ENCODE measurements around the gene RUNX3. TPM values are rescaled to one million over a fixed set of nuclear protein-coding genes. Genes with fewer than 3 reads are reported as not detected.

The RUNX3 gene
- total and polyA plus RNA-seq, 2 of the 8 experiments (the other 6 are each of a cell fraction or from before 2014, with no cell fraction given) = 0.62 to 0.82 TPM

- Histone ChIP-seq H3K79me1 (ENCODE audit: low read depth, low read length) (no peaks in the 10 kb centered on the region), H3K23ac (ENCODE audit: insufficient read length) (no peak overlapping the region), H3K56ac (replicated peaks; ENCODE audit: insufficient read length, low read depth, low read length) (no peak overlapping the region), H3K79me2 (ENCODE audit: control insufficient read depth in 1 of 2, insufficient read depth in 2 of 2, low read length in 2 of 2) (no peaks in the 10 kb centered on the region), H3K4me3 (ENCODE audit: extremely low read depth in 1 of 4, insufficient read depth in 2 of 4, low read depth in 3 of 4, low read length in 4 of 4) (no peak overlapping the region), H2BK120ac (replicated peaks; ENCODE audit: low read depth, low read length) (no peak overlapping the region), H4K91ac (replicated peaks; ENCODE audit: insufficient read length, low read length) (no peak overlapping the region), H3K14ac (ENCODE audit: insufficient read length) (no peak overlapping the region), H2BK15ac (ENCODE audit: low read length) (no peak overlapping the region), H3K9me3 (ENCODE audit: insufficient read depth in 2 of 2, low read depth in 1 of 2, low read length in 1 of 2) (peaks cover 13 to 24% of the 10 kb centered on the region in 2 experiments), H4K20me1 (replicated peaks in 1 of 2; ENCODE audit: control insufficient read depth in 1 of 2, insufficient read depth in 2 of 2, low read length in 2 of 2) (no peaks in the 10 kb centered on the region), H3K18ac (ENCODE audit: extremely low read depth, low read length) (no peak overlapping the region), H3K27me3 (replicated peaks in 1 of 4; ENCODE audit: control insufficient read depth in 3 of 4, extremely low read depth in 1 of 4, insufficient read depth in 3 of 4, low read length in 3 of 4) (no peaks in the 10 kb centered on the region), H2BK5ac (ENCODE audit: low read depth, low read length) (no peak overlapping the region), H4K8ac (ENCODE audit: extremely low read depth, insufficient read depth, low read length) (no peak overlapping the region), H3K9ac (replicated peaks in 1 of 4; ENCODE audit: extremely low read depth in 1 of 4, low read depth in 3 of 4, low read length in 3 of 4) (no peak overlapping the region), H2AFZ (ENCODE audit: low read length) (no peak overlapping the region), H3K4me1 (replicated peaks in 1 of 4; ENCODE audit: control insufficient read depth in 3 of 4, insufficient read depth in 4 of 4, low read length in 3 of 4) (no peaks in the 10 kb centered on the region), H3K4me2 (ENCODE audit: insufficient read depth in 1 of 2, low read depth in 2 of 2, low read length in 2 of 2) (no peak overlapping the region), H2AK5ac (ENCODE audit: low read depth, low read length) (no peak overlapping the region), H3K36me3 (ENCODE audit: control insufficient read depth in 2 of 4, insufficient read depth in 4 of 4, low read length in 3 of 4) (no peaks in the 10 kb centered on the region), H2BK20ac (ENCODE audit: low read length) (no peak overlapping the region), H2BK12ac (ENCODE audit: low read depth, low read length) (no peak overlapping the region), H4K5ac (ENCODE audit: insufficient read length, low read depth, low read length) (no peak overlapping the region), H3K27ac (ENCODE audit: low read depth, low read length) (no peak overlapping the region), H3K4ac (replicated peaks; ENCODE audit: insufficient read length, low read depth, low read length) (no peak overlapping the region), H3K23me2 (ENCODE audit: low read depth, low read length) (no peaks in the 10 kb centered on the region)
- POLR2A ChIA-PET (ENCODE audit: partially characterized antibody) = no interaction called here
- 72% methylated on average over 4 of the region's 4 CpGs; no CpG with 5 or more reads in 1 of the 2 experiments for whole genome bisulfite sequencing, 2 experiments (ENCODE audit: extremely low coverage in 1 of 2, insufficient coverage in 1 of 2, insufficient read length in 1 of 2, insufficient replicate concordance in 2 of 2, low coverage in 1 of 2, low lambda C conversion rate in 2 of 2, missing lambda C conversion rate in 1 of 2)
- FAIRE-seq = no peak
- CTCF ChIA-PET (ENCODE audit: partially characterized antibody) = interaction anchor here (0.6 to 5.8 kb wide), 4 partner anchors 9 to 265 kb away, joined by 3 to 62 read pairs (median 6); no protein-coding TSS in a partner anchor
- no peak for DNase-seq (ENCODE audit: low read depth in 1 of 2, low spot score in 2 of 2)
- TF ChIP-seq JUND (IDR thresholded peaks at IDR 0.05; ENCODE audit: low read length) = no peak
Observed at GRCh38 chr1:24888971-24889676, 41.0 kb downstream of the RUNX3 start.

Data from H1 (cell line).